ENCODE data around the gene CHST3.
"Not testable (repeated sequence)": the region's sequence is repeated elsewhere in the genome, so short reads cannot be mapped to it uniquely, and the experiment has no call there.

The CHST3 gene

GRCh38 chr10:71964098-71964742 lies at the start of gene CHST3:
TSS of gene CHST3 (plus strand) at chr10:71964395. CDS start at chr10:72005843, 41,448 bp downstream.
- no peak for DNase-seq

GRCh38 chr10:71916827-71917226 lies 47.4 kb upstream of the CHST3 start:
- no peak for DNase-seq

- no peak for DNase-seq
Observed at GRCh38 chr10:71918992-71919391, 45.2 kb upstream of the CHST3 start.

- DNase-seq, result not testable (repeated sequence)
Observed at GRCh38 chr10:71919956-71920539, 44.1 kb upstream of the CHST3 start.

- no peak for DNase-seq
Observed at GRCh38 chr10:71920540-71921323, 43.5 kb upstream of the CHST3 start.

GRCh38 chr10:71921324-71922027 lies 42.7 kb upstream of the CHST3 start:
- DNase-seq, result peak; percentile 1

- no peak for DNase-seq
Observed at GRCh38 chr10:71923138-71923692, 41.0 kb upstream of the CHST3 start.

- DNase-seq, result no peak
Observed at GRCh38 chr10:71924771-71925170, 39.4 kb upstream of the CHST3 start.

GRCh38 chr10:71927159-71927558 lies 37.0 kb upstream of the CHST3 start:
- DNase-seq, result no peak

GRCh38 chr10:71927776-71928592 lies 36.2 kb upstream of the CHST3 start:
- DNase-seq, result no peak

- DNase-seq, result no peak
Observed at GRCh38 chr10:71931295-71931694, 32.9 kb upstream of the CHST3 start.

- DNase-seq, result no peak
Observed at GRCh38 chr10:71933651-71934050, 30.5 kb upstream of the CHST3 start.

- DNase-seq, result no peak
Observed at GRCh38 chr10:71938211-71938610, 26.0 kb upstream of the CHST3 start.

- DNase-seq, result no peak
Observed at GRCh38 chr10:71939304-71939703, 24.9 kb upstream of the CHST3 start.

GRCh38 chr10:71939861-71940474 lies 24.2 kb upstream of the CHST3 start:
- no peak for DNase-seq

GRCh38 chr10:71940752-71941151 lies 23.4 kb upstream of the CHST3 start:
- DNase-seq, result no peak

GRCh38 chr10:71941318-71941717 lies 22.9 kb upstream of the CHST3 start:
- no peak for DNase-seq

GRCh38 chr10:71945819-71946474 lies 18.2 kb upstream of the CHST3 start:
- no peak for DNase-seq

GRCh38 chr10:71946700-71947099 lies 17.5 kb upstream of the CHST3 start:
- no peak for DNase-seq

GRCh38 chr10:71948496-71949067 lies 15.6 kb upstream of the CHST3 start:
- DNase-seq, result no peak

- DNase-seq, result no peak
Observed at GRCh38 chr10:71950683-71951082, 13.5 kb upstream of the CHST3 start.

All from NCI-H1436 (cell line).